HCT116 (cell line): ENCODE data around the gene ZNHIT2. TPM values are rescaled to one million over a fixed set of nuclear protein-coding genes. Genes with fewer than 3 reads are reported as not detected.

ENCODE experiments used
- ATAC-seq: fragments of 200-7000 bp; cut with Tn5 transposase; 2 replicates; pipeline ENCODE4 v1.9.1; 2020; ENCODE audit warnings: mild to moderate bottlenecking, moderate library complexity
- BruUV-seq: library from RNA; stranded (reverse); fragments of 400-500 nt; replicated peaks from 2 replicates; lab custom pipeline; 2021; lab: Mats Ljungman, UMichigan
- CTCF ChIA-PET: fragments of 300-600 bp; sonication (Branson Sonifier 250); formaldehyde crosslinking; loops from one replicate; lab custom pipeline; 2021; ENCODE audit warnings: antibody characterized with exemption; lab: Charles Lee
- POLR2A ChIA-PET: fragments of 300-600, 350-600 bp; sonication (Branson Sonifier 250); formaldehyde crosslinking; loops from one replicate; lab custom pipeline; 2021; ENCODE audit warnings: antibody characterized with exemption; lab: Charles Lee
- RAD21 ChIA-PET, 2 experiments: fragments of 300-600 bp; sonication (Branson Sonifier 250); formaldehyde crosslinking; loops; one replicate each; lab custom pipeline; 2023; ENCODE audit warnings: low total read pairs in 2 of 2; ENCODE audit not compliant: uncharacterized antibody in 2 of 2, unreplicated experiment in 2 of 2, low non-redundant PET in 1 of 2; lab: Charles Lee
- DNase-seq: peaks from one replicate; pipeline ENCODE4 v3.0.0-alpha.2; 2010; ENCODE audit warnings: low read depth, low spot score
- H2AFZ ChIP-seq: fragments of 200-600 bp; shearing (Covaris generic), sonication (generic); 2 replicates; pipeline ENCODE4 v1.6.1; 2017; ENCODE audit warnings: low read depth, mixed run types, mixed read lengths, antibody characterized with exemption, low read length; ENCODE audit not compliant: poor library complexity, severe bottlenecking
- H3K27ac ChIP-seq: 2 replicates; pipeline ENCODE4 v1.5.1; 2012; ENCODE audit warnings: low read depth, low read length
- H3K27me3 ChIP-seq: fragments of 200-600 bp; sonication (generic); 2 replicates; pipeline ENCODE4 v1.6.1; 2016; ENCODE audit warnings: mixed run types, low read length, mixed read lengths; ENCODE audit not compliant: insufficient read depth
- H3K36me3 ChIP-seq, 2 experiments: fragments of 200-500 bp in 1 of 2; fragments of 200-600 bp in 1 of 2; sonication (Bioruptor generic) in 1 of 2; sonication (generic) in 1 of 2; 2 replicates each; pipeline versions ENCODE4 v1.5.1 to v1.6.1; 2014 to 2016; ENCODE audit warnings: low read length in 2 of 2, inconsistent platforms in 1 of 2, mixed read lengths in 1 of 2, mixed run types in 1 of 2; ENCODE audit not compliant: insufficient read depth in 2 of 2, control insufficient read depth in 1 of 2
- H3K4me1 ChIP-seq, 2 experiments: fragments of 200-600 bp in 1 of 2; sonication (generic) in 1 of 2; 2 replicates each; pipeline versions ENCODE4 v1.5.1 to v1.6.1; 2012 to 2017; ENCODE audit warnings: low read length in 2 of 2, inconsistent platforms in 1 of 2, mild to moderate bottlenecking in 1 of 2, mixed read lengths in 1 of 2, mixed run types in 1 of 2, moderate library complexity in 1 of 2; ENCODE audit not compliant: insufficient read depth in 2 of 2, control insufficient read depth in 1 of 2
- H3K4me2 ChIP-seq: fragments of 200-600 bp; sonication (generic); 2 replicates; pipeline ENCODE4 v1.6.1; 2017; ENCODE audit warnings: mixed run types, low read length, mixed read lengths
- H3K4me3 ChIP-seq, 2 experiments: fragments of 200-600 bp in 1 of 2; sonication (generic) in 1 of 2; replicated peaks in 1 of 2; 2 replicates each; pipeline ENCODE4 v1.5.1; 2011 to 2016; ENCODE audit warnings: low read length in 2 of 2, control low read depth in 1 of 2, low read depth in 1 of 2, mild to moderate bottlenecking in 1 of 2, mixed read lengths in 1 of 2, mixed run types in 1 of 2
- H3K79me2 ChIP-seq: fragments of 200-600 bp; sonication (generic); 2 replicates; pipeline ENCODE4 v1.6.1; 2017; ENCODE audit warnings: mild to moderate bottlenecking, mixed run types, low read length, moderate library complexity, mixed read lengths; ENCODE audit not compliant: insufficient read depth
- H3K9ac ChIP-seq: fragments of 200-600 bp; sonication (generic); 2 replicates; pipeline ENCODE4 v1.6.1; 2016; ENCODE audit warnings: low read length, mixed read lengths
- H3K9me2 ChIP-seq: fragments of 200-600 bp; sonication (generic), shearing (Covaris generic); 2 replicates; pipeline ENCODE4 v1.6.1; 2017; ENCODE audit warnings: mixed run types, mild to moderate bottlenecking, moderate library complexity; ENCODE audit not compliant: insufficient read depth
- H3K9me3 ChIP-seq, 2 experiments: fragments of 200-500 bp in 1 of 2; fragments of 200-600 bp in 1 of 2; sonication (Bioruptor generic) in 1 of 2; sonication (generic) in 1 of 2; 2 replicates each; pipeline ENCODE4 v1.6.1; 2014 to 2017; ENCODE audit warnings: low read length in 2 of 2, mixed read lengths in 2 of 2, inconsistent platforms in 1 of 2, low read depth in 1 of 2, mild to moderate bottlenecking in 1 of 2, mixed run types in 1 of 2, moderate library complexity in 1 of 2; ENCODE audit not compliant: control insufficient read depth in 1 of 2, insufficient read depth in 1 of 2
- H4K20me1 ChIP-seq: fragments of 200-600 bp; sonication (generic), shearing (Covaris generic); 2 replicates; pipeline ENCODE4 v1.6.1; 2017; ENCODE audit warnings: mixed run types, mild to moderate bottlenecking, moderate library complexity; ENCODE audit not compliant: insufficient read depth
- JUND ChIP-seq: IDR thresholded peaks from 2 replicates; pipeline ENCODE4 v1.6.1; 2012
- REST ChIP-seq: IDR thresholded peaks from 2 replicates; pipeline ENCODE4 v1.6.1; 2012; ENCODE audit warnings: low read depth
- intact Hi-C: fragments of 100-400 bp; cut with micrococcal nuclease; formaldehyde crosslinking; loops from 2 replicates; pipeline ENCODE4 v1.10.0; 2022
- total RNA-seq: library from RNA; stranded (reverse); gene quantifications from one replicate; pipeline ENCODE4 v1.2.1, GENCODE V29; 2021; ENCODE audit not compliant: unreplicated experiment

ZNHIT2 gene
- total RNA-seq, 1 experiment from 2014 or later = 18.8 TPM

- peaks cover 42% of the 10 kb centered on the region for H3K79me2 ChIP-seq
- no peak for TF ChIP-seq REST
- no peak for TF ChIP-seq JUND
- POLR2A ChIA-PET = no interaction called here
- ATAC-seq (peak; percentile 37), DNase-seq (no peak)
- H3K4me3 ChIP-seq = peak overlapping the region; percentile 86 to 98
- intact Hi-C loops = loop anchor here (1.0 to 5.0 kb wide), 3 partner anchors 12 to 57 kb away; partner anchors contain the start of genes SAC3D1, SNX15 and VPS51
- RAD21 ChIA-PET = no interaction called here
- H3K9me3 ChIP-seq = no peaks in the 10 kb centered on the region
- H4K20me1 ChIP-seq = no peaks in the 10 kb centered on the region
- peak overlapping the region; percentile 98 for H3K9ac ChIP-seq
- peaks cover 6 to 38% of the 10 kb centered on the region in 2 experiments; a peak in 2 of 4 replicates for H3K36me3 ChIP-seq
- H3K4me2 ChIP-seq = peak overlapping the region; percentile 82
- peaks cover 7 to 22% of the 10 kb centered on the region in 2 experiments; a peak in 3 of 4 replicates for H3K4me1 ChIP-seq
- peak overlapping the region; percentile 82 for H3K27ac ChIP-seq
- no peak overlapping the region for H2AFZ ChIP-seq
- no peaks in the 10 kb centered on the region for H3K27me3 ChIP-seq
- CTCF ChIA-PET = no interaction called here
- BruUV-seq = TSS peak; percentile 71
- H3K9me2 ChIP-seq = no peaks in the 10 kb centered on the region
Measured at GRCh38 chr11:65084598-65085375, 32.7 kb downstream of the ZNHIT2 start.
